Stimulated activated CD8-positive, alpha-beta memory T cell treated with anti-CD3 and anti-CD28 coated beads, Interleukin-4, amount 100 ng/mL, for 24 hours (primary cell): ENCODE data around the gene C9orf85.
"Not testable (repeated sequence)": the region's sequence is repeated elsewhere in the genome, so short reads cannot be mapped to it uniquely, and the experiment has no call there.

ENCODE experiments used
- DNase-seq: peaks from one replicate; pipeline ENCODE4 v3.0.0-alpha.2; 2020; ENCODE audit warnings: low read depth

The C9orf85 gene

DNA sequence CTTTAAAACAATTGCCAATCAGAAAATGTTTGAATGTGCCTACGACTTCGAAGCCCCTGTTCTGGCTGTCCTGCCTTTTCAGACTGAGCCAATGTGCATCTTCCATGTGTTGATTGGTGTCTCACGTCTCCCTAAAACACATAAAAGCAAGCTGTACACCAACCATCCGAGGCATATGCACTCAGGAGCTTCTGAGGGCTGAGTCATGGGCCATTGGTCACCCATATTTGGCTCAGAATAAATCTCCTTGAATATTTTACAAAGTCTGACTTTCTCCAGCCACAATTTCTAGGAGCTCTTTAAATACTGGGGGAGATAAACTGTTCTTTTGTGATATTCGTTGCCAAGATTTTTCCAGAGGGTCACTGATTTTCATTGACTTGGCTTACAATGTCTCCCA, 95.1 kb downstream of the C9orf85 start:
- no peak for DNase-seq

DNA sequence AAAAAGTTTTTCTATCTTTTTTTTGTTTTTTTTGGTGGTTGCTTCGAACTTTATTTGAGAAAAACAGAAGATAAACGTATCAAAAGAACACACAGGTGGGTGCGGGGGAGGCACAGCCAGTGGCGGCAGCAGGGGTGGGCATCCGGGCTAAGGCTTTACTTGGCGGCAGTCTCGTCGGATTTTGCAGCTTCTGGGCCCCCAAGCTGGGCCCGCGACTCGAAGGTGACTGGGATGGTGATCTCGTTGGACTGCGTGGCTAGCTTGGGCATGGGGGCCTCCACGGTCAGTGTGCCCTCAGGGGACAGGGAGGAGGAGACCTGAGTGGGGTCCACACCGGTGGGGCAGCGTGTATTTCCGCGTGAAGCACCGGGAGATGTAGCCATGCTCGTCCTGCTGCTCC, 96.3 kb downstream of the C9orf85 start:
- DNase-seq = not testable (repeated sequence)

DNA sequence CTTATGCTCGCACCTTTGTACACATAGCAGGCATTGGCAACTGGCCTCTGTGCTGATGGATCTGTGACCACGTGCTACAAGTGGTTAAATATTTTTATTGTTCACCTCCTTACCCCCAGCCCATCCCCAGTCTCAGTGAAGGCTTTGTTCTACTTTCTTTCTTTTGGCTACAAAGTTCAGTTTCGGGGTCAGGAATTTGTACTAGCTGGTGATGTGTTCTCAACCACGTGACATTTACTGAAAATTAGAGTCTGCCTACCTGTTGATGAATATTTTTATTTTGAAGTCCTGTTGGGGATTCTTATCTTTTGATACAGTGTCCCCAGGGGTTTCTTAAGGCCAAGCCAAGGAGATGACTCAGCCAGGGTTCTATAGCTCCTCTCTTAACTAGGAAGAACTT, 101.2 kb downstream of the C9orf85 start:
- DNase-seq = no peak

DNA sequence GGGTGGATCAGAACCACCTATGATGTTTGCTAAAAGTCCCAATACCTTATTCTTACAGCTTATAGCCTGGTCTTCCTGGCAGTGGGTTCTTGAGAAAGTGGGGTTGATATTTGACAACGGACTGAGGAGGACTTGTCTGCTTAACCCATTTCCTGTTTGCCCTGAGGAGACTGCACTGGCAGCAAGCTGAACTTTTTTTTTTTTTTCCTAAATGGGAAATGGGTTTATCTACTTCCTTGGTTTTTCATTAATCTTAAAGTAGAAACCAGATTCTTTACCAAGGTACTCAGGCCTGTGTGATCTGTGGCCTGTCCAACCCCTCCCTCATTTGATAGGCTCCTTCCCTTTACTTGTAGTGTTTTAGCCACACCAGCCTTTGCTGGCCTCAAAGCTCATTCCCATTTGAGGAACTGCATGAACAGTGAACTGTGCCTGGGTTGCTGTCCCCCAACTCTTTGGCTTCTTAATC, 101.9 kb downstream of the C9orf85 start:
- no peak for DNase-seq

DNA sequence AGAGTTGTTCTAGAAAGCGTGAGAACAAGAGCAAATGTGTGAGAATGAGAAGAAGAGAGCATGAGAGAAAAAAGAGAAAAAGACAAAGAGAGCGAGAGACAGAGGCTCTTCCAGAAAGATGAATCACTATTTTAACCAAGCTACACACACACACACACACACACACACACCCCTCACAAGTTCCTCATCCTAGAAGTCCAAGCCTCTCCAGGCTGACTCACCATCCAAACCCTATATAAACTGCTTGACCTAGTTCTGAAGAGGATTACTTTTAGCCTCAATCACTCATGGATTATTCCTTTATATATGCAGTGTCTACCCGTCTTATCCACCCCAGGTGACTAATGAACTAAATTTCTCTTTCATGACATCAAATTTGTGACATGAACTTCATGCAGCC, 111.4 kb downstream of the C9orf85 start:
- DNase-seq = no peak
